HL-60 (cell line): ENCODE results near the gene CDYL2.

Experiments
- GABPA ChIP-seq: IDR thresholded peaks from 2 replicates; pipeline ENCODE4 v1.6.1; 2012; ENCODE audit warnings: low read depth
- POLR2AphosphoS5 ChIP-seq: IDR thresholded peaks from 2 replicates; pipeline ENCODE4 v1.6.1; 2012; ENCODE audit warnings: low read depth
- TF ChIP-seq, protein P1 (sequence below): IDR thresholded peaks from one replicate; pipeline ENCODE4 v1.5.1; 2011; ENCODE audit warnings: low read length, control low read depth, inconsistent platforms; ENCODE audit not compliant: insufficient read depth
- TF ChIP-seq, protein P2 (sequence below): IDR thresholded peaks from 2 replicates; pipeline ENCODE4 v1.6.1; 2012; ENCODE audit warnings: low read depth; ENCODE audit not compliant: insufficient replicate concordance

DNA sequence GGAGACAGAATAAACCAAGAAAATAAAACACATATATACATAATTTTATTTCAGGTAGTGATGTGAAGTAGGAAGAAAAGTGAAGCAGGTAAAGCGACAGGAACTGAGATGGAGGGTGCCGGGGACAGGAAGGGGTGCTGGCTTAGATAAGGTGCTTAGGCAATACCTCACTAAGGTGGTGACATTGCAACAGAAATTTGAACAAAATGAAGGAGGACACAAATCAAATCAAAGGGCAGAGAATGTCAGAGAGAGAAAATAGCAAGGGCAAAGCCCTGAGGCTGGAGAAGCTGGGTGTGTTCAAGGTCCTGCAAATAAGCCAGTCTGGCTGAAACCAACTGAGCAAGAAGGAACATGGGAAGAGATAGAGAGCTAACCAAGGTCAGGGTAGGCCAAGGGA is 5.0 kb upstream of the CDYL2 start:
- TF ChIP-seq, protein P1, sequence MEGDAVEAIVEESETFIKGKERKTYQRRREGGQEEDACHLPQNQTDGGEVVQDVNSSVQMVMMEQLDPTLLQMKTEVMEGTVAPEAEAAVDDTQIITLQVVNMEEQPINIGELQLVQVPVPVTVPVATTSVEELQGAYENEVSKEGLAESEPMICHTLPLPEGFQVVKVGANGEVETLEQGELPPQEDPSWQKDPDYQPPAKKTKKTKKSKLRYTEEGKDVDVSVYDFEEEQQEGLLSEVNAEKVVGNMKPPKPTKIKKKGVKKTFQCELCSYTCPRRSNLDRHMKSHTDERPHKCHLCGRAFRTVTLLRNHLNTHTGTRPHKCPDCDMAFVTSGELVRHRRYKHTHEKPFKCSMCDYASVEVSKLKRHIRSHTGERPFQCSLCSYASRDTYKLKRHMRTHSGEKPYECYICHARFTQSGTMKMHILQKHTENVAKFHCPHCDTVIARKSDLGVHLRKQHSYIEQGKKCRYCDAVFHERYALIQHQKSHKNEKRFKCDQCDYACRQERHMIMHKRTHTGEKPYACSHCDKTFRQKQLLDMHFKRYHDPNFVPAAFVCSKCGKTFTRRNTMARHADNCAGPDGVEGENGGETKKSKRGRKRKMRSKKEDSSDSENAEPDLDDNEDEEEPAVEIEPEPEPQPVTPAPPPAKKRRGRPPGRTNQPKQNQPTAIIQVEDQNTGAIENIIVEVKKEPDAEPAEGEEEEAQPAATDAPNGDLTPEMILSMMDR: no peak
- TF ChIP-seq, protein P2, sequence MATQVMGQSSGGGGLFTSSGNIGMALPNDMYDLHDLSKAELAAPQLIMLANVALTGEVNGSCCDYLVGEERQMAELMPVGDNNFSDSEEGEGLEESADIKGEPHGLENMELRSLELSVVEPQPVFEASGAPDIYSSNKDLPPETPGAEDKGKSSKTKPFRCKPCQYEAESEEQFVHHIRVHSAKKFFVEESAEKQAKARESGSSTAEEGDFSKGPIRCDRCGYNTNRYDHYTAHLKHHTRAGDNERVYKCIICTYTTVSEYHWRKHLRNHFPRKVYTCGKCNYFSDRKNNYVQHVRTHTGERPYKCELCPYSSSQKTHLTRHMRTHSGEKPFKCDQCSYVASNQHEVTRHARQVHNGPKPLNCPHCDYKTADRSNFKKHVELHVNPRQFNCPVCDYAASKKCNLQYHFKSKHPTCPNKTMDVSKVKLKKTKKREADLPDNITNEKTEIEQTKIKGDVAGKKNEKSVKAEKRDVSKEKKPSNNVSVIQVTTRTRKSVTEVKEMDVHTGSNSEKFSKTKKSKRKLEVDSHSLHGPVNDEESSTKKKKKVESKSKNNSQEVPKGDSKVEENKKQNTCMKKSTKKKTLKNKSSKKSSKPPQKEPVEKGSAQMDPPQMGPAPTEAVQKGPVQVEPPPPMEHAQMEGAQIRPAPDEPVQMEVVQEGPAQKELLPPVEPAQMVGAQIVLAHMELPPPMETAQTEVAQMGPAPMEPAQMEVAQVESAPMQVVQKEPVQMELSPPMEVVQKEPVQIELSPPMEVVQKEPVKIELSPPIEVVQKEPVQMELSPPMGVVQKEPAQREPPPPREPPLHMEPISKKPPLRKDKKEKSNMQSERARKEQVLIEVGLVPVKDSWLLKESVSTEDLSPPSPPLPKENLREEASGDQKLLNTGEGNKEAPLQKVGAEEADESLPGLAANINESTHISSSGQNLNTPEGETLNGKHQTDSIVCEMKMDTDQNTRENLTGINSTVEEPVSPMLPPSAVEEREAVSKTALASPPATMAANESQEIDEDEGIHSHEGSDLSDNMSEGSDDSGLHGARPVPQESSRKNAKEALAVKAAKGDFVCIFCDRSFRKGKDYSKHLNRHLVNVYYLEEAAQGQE: no peak
- TF ChIP-seq POLR2AphosphoS5 (no peak), GABPA (no peak)
